Esophagus (tissue), 2 donors: ENCODE results near the gene PRKCD. TPM values are rescaled to one million over a fixed set of nuclear protein-coding genes. Genes with fewer than 3 reads are reported as not detected.

Experiments used
- H3K27ac ChIP-seq, 2 donors: one replicate each; pipeline ENCODE4 v1.5.1; 2013; ENCODE audit warnings: low read depth in 2 of 2, mild to moderate bottlenecking in 2 of 2, inconsistent platforms in 1 of 2, low read length in 1 of 2, moderate library complexity in 1 of 2
- H3K27me3 ChIP-seq, 2 donors: one replicate each; pipeline ENCODE4 v1.6.1; 2013; ENCODE audit warnings: low read length in 2 of 2, control low read depth in 1 of 2, mild to moderate bottlenecking in 1 of 2; ENCODE audit not compliant: insufficient read depth in 2 of 2, control insufficient read depth in 1 of 2
- H3K36me3 ChIP-seq, 2 donors: one replicate each; pipeline ENCODE4 v1.6.1; 2013; ENCODE audit warnings: low read length in 1 of 2; ENCODE audit not compliant: control insufficient read depth in 2 of 2, insufficient read depth in 2 of 2
- H3K4me1 ChIP-seq, 2 donors: one replicate each; pipeline ENCODE4 v1.6.1; 2013; ENCODE audit warnings: low read length in 1 of 2; ENCODE audit not compliant: control insufficient read depth in 2 of 2, insufficient read depth in 2 of 2
- H3K4me3 ChIP-seq, 2 donors: one replicate each; pipeline ENCODE4 v1.5.1; 2013; ENCODE audit warnings: low read length in 2 of 2, mild to moderate bottlenecking in 2 of 2, low read depth in 1 of 2, moderate library complexity in 1 of 2
- H3K9me3 ChIP-seq, 2 donors: one replicate each; pipeline ENCODE4 v1.6.1; 2013; ENCODE audit warnings: mild to moderate bottlenecking in 2 of 2, low read depth in 1 of 2, low read length in 1 of 2, moderate library complexity in 1 of 2; ENCODE audit not compliant: control insufficient read depth in 2 of 2, insufficient read depth in 1 of 2
- WGBS, 2 donors: extraction: QIAGEN DNeasy Blood & Tissue Kit; methylation state at CpG; one replicate each; pipeline ENCODE4 v1.1.7; 2013; 5-methylcytosine and 5-hydroxymethylcytosine counted together
- polyA plus RNA-seq, 2 donors: library from polyadenylated mRNA; stranded (reverse); fragments of 200-250 nt; gene quantifications; one replicate each; pipeline ENCODE4 v1.2.3, GENCODE V29; 2013
- donor health status: healthy with polysubstance abuse.
- donor health status: Bipolar disorder and iron deficiency.

PRKCD gene
- polyA plus RNA-seq, 2 donors, result 19.8 to 22.2 TPM

DNA sequence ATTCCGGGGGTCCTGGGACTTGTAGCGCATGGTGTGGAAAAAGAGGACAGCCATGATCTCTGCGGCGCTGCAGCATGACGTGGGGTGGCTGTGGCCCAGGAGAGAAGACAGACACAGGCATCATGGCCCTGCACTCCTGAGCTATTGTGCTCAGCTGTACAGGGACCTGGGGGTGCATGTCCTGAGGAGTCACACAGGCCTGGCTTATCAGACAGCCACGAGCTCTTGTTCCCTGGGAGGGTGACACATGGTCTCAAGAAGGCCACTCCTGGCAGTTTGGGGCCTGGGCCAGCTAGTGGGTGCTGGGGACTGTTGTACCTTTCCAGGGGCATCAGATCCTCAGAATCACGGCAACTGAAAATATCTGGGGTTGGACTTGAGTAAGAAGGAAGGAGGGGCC lies 81.1 kb downstream of the PRKCD start:
- Histone ChIP-seq H3K36me3 (peaks cover 10 to 42% of the 10 kb centered on the region in 2 donors), H3K4me3 (no peak overlapping the region), H3K27ac (peak overlapping the region in 1 of 2 donors; percentile 28), H3K27me3 (no peaks in the 10 kb centered on the region), H3K4me1 (peaks cover 8 to 34% of the 10 kb centered on the region in 2 donors), H3K9me3 (no peaks in the 10 kb centered on the region)
- WGBS, 2 donors, result 82 to 88% methylated on average over 7 of the region's 7 CpGs

Other genes with a start within 250 kb of the PRKCD start
- gene SFMBT1, start 115.1 kb upstream of the PRKCD start, polyA plus RNA-seq, result 1 to 10 TPM; 2.3 to 3.7 TPM
- gene RFT1, start 30.8 kb upstream of the PRKCD start, polyA plus RNA-seq, result 10 to 100 TPM in 1 of 2 donors, 1 to 10 TPM in 1; 5.7 to 11.0 TPM
- gene TKT, start 94.8 kb downstream of the PRKCD start, polyA plus RNA-seq, result 100 to 1,000 TPM; 264 to 374 TPM
- 1 to 10 TPM; 4.3 to 4.6 TPM for gene DCP1A, start 186.3 kb downstream of the PRKCD start, polyA plus RNA-seq